Prostate gland (tissue), 2 donors: Measurements from ENCODE around the gene MCM7.

Experiments
- POLR2A ChIP-seq: fragments of 450-650 bp; IDR thresholded peaks from one replicate; pipeline ENCODE4 v1.6.1; 2016; ENCODE audit warnings: antibody characterized with exemption, mild to moderate bottlenecking
- POLR2AphosphoS5 ChIP-seq: sonication (generic); formaldehyde crosslinking; IDR thresholded peaks from one replicate; pipeline ENCODE4 v1.6.1; 2017; ENCODE audit warnings: antibody characterized with exemption
- TF ChIP-seq, protein P1 (sequence below), 4 experiments: fragments of 200-600 bp in 2 of 4; fragments of 450-650 bp in 2 of 4; sonication (generic) in 2 of 4; IDR thresholded peaks; 1 replicate in 3 of 4; 2 replicates in 1 of 4; pipeline ENCODE4 v1.5.1; 2016 to 2019; ENCODE audit warnings: antibody characterized with exemption in 4 of 4, mild to moderate bottlenecking in 2 of 4, moderate library complexity in 2 of 4

DNA sequence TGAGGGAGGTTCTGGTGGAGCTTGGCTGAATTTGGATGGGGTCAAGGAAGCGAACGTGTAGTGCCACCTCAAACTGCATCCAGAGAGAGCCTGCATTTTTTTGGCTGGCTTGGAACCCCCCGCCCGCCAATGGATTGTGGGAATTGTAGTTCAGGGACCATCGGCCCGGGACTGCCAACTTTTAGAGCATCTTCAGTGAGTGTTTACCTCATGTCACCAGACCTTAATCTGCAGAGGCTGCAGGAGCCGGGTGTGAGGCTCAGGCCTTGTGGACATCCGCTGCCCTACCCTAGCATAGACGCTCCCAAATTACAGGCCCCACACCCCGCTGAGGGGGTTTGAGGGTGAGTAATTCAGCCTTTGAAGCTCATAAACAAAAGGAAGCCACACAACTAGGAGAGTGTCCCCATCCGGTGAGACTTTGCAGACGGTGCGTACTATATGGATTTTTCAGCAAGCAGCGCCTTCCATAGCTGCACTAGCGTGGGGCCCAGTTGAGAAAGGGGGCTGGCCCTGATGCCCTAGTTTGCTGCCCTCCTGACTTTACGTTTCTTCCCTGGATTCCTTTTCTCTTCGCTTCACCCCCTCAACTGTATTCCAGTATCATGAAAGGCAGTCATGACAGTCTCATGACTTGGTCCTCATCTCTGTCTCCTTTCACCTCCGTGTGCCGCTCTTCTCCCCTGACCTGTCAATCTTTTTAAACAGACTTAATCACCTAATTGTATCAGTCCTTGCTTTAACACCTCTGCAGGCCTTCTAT, 19.0 kb upstream of the MCM7 start:
- TF ChIP-seq POLR2AphosphoS5 (no peak), POLR2A (peak; percentile 9)
- TF ChIP-seq, protein P1, sequence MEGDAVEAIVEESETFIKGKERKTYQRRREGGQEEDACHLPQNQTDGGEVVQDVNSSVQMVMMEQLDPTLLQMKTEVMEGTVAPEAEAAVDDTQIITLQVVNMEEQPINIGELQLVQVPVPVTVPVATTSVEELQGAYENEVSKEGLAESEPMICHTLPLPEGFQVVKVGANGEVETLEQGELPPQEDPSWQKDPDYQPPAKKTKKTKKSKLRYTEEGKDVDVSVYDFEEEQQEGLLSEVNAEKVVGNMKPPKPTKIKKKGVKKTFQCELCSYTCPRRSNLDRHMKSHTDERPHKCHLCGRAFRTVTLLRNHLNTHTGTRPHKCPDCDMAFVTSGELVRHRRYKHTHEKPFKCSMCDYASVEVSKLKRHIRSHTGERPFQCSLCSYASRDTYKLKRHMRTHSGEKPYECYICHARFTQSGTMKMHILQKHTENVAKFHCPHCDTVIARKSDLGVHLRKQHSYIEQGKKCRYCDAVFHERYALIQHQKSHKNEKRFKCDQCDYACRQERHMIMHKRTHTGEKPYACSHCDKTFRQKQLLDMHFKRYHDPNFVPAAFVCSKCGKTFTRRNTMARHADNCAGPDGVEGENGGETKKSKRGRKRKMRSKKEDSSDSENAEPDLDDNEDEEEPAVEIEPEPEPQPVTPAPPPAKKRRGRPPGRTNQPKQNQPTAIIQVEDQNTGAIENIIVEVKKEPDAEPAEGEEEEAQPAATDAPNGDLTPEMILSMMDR (IDR thresholded peaks at IDR 0.05) = no peak
